H1 (cell line): Measurements from ENCODE around the gene TBC1D9B.

Source experiments
- CTCF ChIP-seq, 3 experiments: IDR thresholded peaks; 1 replicate in 2 of 3; 2 replicates in 1 of 3; pipeline versions ENCODE4 v1.5.1 to v1.6.1; 2011; ENCODE audit warnings: low read length in 3 of 3, mild to moderate bottlenecking in 3 of 3, inconsistent platforms in 2 of 3, low read depth in 1 of 3, moderate library complexity in 1 of 3; ENCODE audit not compliant: insufficient read depth in 1 of 3; ENCODE audit errors: control extremely low read depth in 1 of 3
- EZH2 ChIP-seq: fragments of 200-600 bp; sonication (generic); IDR thresholded peaks from 2 replicates; pipeline ENCODE4 v1.7.1; 2012; ENCODE audit warnings: low read depth, mild to moderate bottlenecking, moderate library complexity, low read length, inconsistent platforms; ENCODE audit not compliant: severe bottlenecking
- GABPA ChIP-seq: IDR thresholded peaks from 2 replicates; pipeline ENCODE4 v1.6.1; 2011; ENCODE audit warnings: mild to moderate bottlenecking, low read length, moderate library complexity, borderline replicate concordance; ENCODE audit not compliant: insufficient read depth
- HDAC6 ChIP-seq: IDR thresholded peaks from one replicate; pipeline ENCODE4 v1.7.1; 2012; ENCODE audit warnings: low read depth, mild to moderate bottlenecking, inconsistent platforms, low read length, moderate library complexity
- JUND ChIP-seq: IDR thresholded peaks from 2 replicates; pipeline ENCODE4 v1.6.1; 2011; ENCODE audit warnings: mild to moderate bottlenecking, improper control_type of control experiment, low read length
- MAX ChIP-seq: IDR thresholded peaks from 2 replicates; pipeline ENCODE4 v1.6.1; 2012; ENCODE audit warnings: inconsistent platforms
- PHF8 ChIP-seq: fragments of 200-600 bp; sonication (generic); conservative IDR thresholded peaks from 2 replicates; pipeline ENCODE4 v1.7.1; 2012; ENCODE audit warnings: low read depth, mild to moderate bottlenecking, inconsistent platforms, low read length, moderate library complexity
- RAD21 ChIP-seq, 2 experiments: IDR thresholded peaks in 1 of 2; conservative IDR thresholded peaks in 1 of 2; 2 replicates each; pipeline ENCODE4 v1.6.1; 2011; ENCODE audit warnings: low read depth in 2 of 2, low read length in 2 of 2, improper control_type of control experiment in 1 of 2, inconsistent platforms in 1 of 2, mild to moderate bottlenecking in 1 of 2, moderate library complexity in 1 of 2
- RFX5 ChIP-seq: IDR thresholded peaks from 2 replicates; pipeline ENCODE4 v1.6.1; 2011; ENCODE audit warnings: low read depth, low read length, improper control_type of control experiment, borderline replicate concordance
- TAF1 ChIP-seq: IDR thresholded peaks from 2 replicates; pipeline ENCODE4 v1.6.1; 2011; ENCODE audit warnings: mild to moderate bottlenecking, low read depth, low read length
- USF2 ChIP-seq: IDR thresholded peaks from 2 replicates; pipeline ENCODE4 v1.6.1; 2011; ENCODE audit warnings: low read length, improper control_type of control experiment

GRCh38 chr5:179953987-179954386, 46.3 kb upstream of the TBC1D9B start:
- no peak for TF ChIP-seq RAD21 (IDR thresholded peaks at IDR 0.05 in 1 of 2, conservative IDR thresholded peaks at IDR 0.05 in 1 of 2; ENCODE audit: low read depth in 2 of 2, low read length in 2 of 2)
- no peak for TF ChIP-seq TAF1
- no peak for TF ChIP-seq CTCF (IDR thresholded peaks at IDR 0.05; ENCODE audit: control extremely low read depth in 1 of 3, insufficient read depth in 1 of 3, low read depth in 1 of 3, low read length in 3 of 3)
- no peak for TF ChIP-seq EZH2
- TF ChIP-seq PHF8 = no peak
- no peak for TF ChIP-seq JUND
- no peak for TF ChIP-seq GABPA
- TF ChIP-seq USF2 = no peak
- no peak for TF ChIP-seq MAX
- no peak for TF ChIP-seq HDAC6
- no peak for TF ChIP-seq RFX5
